ENCODE results near the gene SDR42E1. TPM values are rescaled to one million over a fixed set of nuclear protein-coding genes. Genes with fewer than 3 reads are reported as not detected.

The SDR42E1 gene
- total and polyA plus RNA-seq, 2 of the 13 experiments (the other 11 are each of a cell fraction or from before 2014, with no cell fraction given): 0.01 to 0.13 TPM

DNA sequence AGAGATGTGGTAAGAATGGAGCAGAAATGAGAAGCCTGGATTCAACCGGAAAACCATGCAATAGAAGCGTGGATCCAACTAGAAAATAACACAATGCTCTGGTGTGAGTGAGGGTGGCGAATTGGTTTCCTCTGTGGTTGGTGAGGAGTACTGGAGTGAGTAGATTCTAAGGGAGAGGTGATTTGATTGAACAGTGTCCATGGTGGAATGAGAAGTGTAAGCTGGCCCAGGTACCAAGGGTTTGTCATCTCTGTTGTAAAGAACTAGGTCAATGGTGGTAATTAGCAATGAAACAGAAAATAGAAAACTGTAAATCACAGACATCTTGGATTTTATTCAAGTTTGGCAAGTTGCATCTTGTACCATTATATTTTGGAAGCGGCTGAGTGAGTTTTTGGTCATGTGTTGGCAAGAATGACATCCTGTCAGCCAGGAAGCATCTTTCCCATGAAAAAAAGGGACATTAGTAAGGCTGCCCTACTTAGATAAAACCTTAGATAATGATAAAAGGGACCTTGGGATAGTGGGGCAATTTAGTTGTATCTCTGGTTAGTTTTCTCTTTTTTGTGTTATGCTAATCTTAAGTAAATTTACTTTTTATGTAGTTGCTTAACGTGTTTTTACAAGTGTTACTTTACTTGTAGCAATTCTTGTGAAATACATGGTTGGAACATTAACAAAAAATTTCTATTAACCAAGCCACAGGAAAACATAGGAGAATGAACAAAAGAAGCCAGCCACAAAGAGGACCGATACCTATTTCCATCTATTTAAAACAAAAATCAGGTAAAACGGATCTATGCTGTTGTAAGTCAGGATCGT, 44.7 kb upstream of the SDR42E1 start (continued):
- peak; percentile 72; the same call in 1 of the 2 replicates for TF ChIP-seq DDIT3 (CRISPR knock-in tag; IDR thresholded peaks at IDR 0.05)
- TF ChIP-seq KMT2B (CRISPR knock-in tag; IDR thresholded peaks at IDR 0.05): no peak
- TF ChIP-seq ZNF17 (CRISPR knock-in tag; IDR thresholded peaks at IDR 0.05): no peak
- TF ChIP-seq PTBP1 (IDR thresholded peaks at IDR 0.05; ENCODE audit: low read depth, low read length, poor library complexity, severe bottlenecking): no peak
- TF ChIP-seq ZNF234 (CRISPR knock-in tag; conservative IDR thresholded peaks at IDR 0.05): no peak
- TF ChIP-seq PPARG (CRISPR knock-in tag; conservative IDR thresholded peaks at IDR 0.05): peak; percentile 88
- TF ChIP-seq EEA1 (CRISPR knock-in tag; IDR thresholded peaks at IDR 0.05; ENCODE audit: borderline replicate concordance): no peak
- TF ChIP-seq ZFP82 (CRISPR knock-in tag; IDR thresholded peaks at IDR 0.05; ENCODE audit: borderline replicate concordance): no peak
- no peak for TF ChIP-seq ZNF251 (CRISPR knock-in tag; IDR thresholded peaks at IDR 0.05)
- no peak for TF ChIP-seq RBM39 (IDR thresholded peaks at IDR 0.05; ENCODE audit: low read depth, low read length, poor library complexity, severe bottlenecking)
- no peak for TF ChIP-seq HNRNPK (IDR thresholded peaks at IDR 0.05; ENCODE audit: low read depth, low read length, poor library complexity, severe bottlenecking)
- TF ChIP-seq, protein P1, sequence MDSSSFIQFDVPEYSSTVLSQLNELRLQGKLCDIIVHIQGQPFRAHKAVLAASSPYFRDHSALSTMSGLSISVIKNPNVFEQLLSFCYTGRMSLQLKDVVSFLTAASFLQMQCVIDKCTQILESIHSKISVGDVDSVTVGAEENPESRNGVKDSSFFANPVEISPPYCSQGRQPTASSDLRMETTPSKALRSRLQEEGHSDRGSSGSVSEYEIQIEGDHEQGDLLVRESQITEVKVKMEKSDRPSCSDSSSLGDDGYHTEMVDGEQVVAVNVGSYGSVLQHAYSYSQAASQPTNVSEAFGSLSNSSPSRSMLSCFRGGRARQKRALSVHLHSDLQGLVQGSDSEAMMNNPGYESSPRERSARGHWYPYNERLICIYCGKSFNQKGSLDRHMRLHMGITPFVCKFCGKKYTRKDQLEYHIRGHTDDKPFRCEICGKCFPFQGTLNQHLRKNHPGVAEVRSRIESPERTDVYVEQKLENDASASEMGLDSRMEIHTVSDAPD (CRISPR knock-in tag; IDR thresholded peaks at IDR 0.05): peak; percentile 87
- no peak for TF ChIP-seq E2F1 (CRISPR knock-in tag; IDR thresholded peaks at IDR 0.05)
- TF ChIP-seq, protein P2, sequence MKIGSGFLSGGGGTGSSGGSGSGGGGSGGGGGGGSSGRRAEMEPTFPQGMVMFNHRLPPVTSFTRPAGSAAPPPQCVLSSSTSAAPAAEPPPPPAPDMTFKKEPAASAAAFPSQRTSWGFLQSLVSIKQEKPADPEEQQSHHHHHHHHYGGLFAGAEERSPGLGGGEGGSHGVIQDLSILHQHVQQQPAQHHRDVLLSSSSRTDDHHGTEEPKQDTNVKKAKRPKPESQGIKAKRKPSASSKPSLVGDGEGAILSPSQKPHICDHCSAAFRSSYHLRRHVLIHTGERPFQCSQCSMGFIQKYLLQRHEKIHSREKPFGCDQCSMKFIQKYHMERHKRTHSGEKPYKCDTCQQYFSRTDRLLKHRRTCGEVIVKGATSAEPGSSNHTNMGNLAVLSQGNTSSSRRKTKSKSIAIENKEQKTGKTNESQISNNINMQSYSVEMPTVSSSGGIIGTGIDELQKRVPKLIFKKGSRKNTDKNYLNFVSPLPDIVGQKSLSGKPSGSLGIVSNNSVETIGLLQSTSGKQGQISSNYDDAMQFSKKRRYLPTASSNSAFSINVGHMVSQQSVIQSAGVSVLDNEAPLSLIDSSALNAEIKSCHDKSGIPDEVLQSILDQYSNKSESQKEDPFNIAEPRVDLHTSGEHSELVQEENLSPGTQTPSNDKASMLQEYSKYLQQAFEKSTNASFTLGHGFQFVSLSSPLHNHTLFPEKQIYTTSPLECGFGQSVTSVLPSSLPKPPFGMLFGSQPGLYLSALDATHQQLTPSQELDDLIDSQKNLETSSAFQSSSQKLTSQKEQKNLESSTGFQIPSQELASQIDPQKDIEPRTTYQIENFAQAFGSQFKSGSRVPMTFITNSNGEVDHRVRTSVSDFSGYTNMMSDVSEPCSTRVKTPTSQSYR (CRISPR knock-in tag; IDR thresholded peaks at IDR 0.05; ENCODE audit: borderline replicate concordance): no peak
- TF ChIP-seq ZNF569 (CRISPR knock-in tag; IDR thresholded peaks at IDR 0.05; ENCODE audit: borderline replicate concordance): no peak
- TF ChIP-seq GMEB1 (CRISPR knock-in tag; IDR thresholded peaks at IDR 0.05; ENCODE audit: borderline replicate concordance): peak; percentile 35; the same call in 1 of the 2 replicates
- no peak for TF ChIP-seq KDM2A (CRISPR knock-in tag; IDR thresholded peaks at IDR 0.05; ENCODE audit: borderline replicate concordance, low read depth)
- TF ChIP-seq HOXA5 (CRISPR knock-in tag; IDR thresholded peaks at IDR 0.05): peak; percentile 63; the same call in 1 of the 2 replicates
- TF ChIP-seq TEAD2 (CRISPR knock-in tag; IDR thresholded peaks at IDR 0.05): no peak
- no peak for TF ChIP-seq NFRKB (IDR thresholded peaks at IDR 0.05)
- TF ChIP-seq JARID2 (CRISPR knock-in tag; IDR thresholded peaks at IDR 0.05; ENCODE audit: insufficient replicate concordance): no peak
- no peak for TF ChIP-seq ZNF841 (CRISPR knock-in tag; IDR thresholded peaks at IDR 0.05; ENCODE audit: borderline replicate concordance)
